AG04449 (cell line): Measurements from ENCODE around the gene CPB2.

ENCODE experiments used
- CTCF ChIA-PET: fragments of 350-600 bp; formaldehyde crosslinking; extraction: SDS; loops from one replicate; lab custom pipeline; 2021; ENCODE audit warnings: antibody characterized with exemption; lab: Yijun Ruan, JAX
- POLR2A ChIA-PET: fragments of 400-600, 350-600 bp; formaldehyde crosslinking; extraction: SDS; loops from one replicate; lab custom pipeline; 2020; ENCODE audit warnings: antibody characterized with exemption, inconsistent platforms; lab: Yijun Ruan, JAX
- DNase-seq: peaks from one replicate; pipeline ENCODE4 v3.0.0-alpha.2; 2010; ENCODE audit warnings: low read depth, low spot score
- H3K4me3 ChIP-seq: 2 replicates; pipeline ENCODE4 v1.5.1; 2011; ENCODE audit warnings: low read depth, mild to moderate bottlenecking, control low read depth, low read length
- CTCF ChIP-seq: IDR thresholded peaks from one replicate; pipeline ENCODE4 v1.5.1; 2011; ENCODE audit warnings: mild to moderate bottlenecking, moderate library complexity, low read length, control low read depth, inconsistent platforms; ENCODE audit not compliant: insufficient read depth; ENCODE audit errors: missing control alignments

CPB2 gene

DNA sequence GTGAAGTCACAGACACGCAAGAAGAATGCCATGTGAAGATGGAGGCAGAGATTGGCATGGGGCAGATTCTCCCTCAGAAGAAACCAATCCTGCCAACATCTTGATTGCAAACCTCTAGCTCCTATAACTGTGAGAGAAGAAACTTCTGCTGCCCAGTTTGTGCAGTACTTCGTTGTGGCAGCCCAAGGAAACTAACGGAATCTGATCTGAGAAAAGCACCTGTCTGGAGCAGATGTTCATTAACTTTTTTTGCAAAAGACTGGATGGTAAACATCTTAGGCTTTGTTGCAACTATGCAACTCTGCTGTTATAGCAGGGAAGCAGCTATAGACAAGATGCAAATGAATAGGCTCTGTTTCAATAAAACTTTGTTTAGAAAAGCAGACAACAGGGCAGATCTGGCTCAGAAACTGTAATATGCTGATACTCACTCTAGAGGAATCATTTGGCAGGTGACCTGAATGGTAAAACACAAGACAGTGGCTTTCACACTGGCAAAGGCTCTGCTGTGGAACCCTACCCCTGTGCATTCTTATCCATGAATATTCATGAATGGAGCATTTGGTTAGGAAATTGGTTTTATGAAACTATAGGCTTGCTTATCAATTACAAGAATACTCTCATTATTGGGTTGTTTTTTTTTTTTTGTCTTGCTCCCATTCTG is 25.3 kb upstream of the CPB2 start:
- ChIA-PET POLR2A (no interaction called here), CTCF (interaction anchor here (1.3 to 5.4 kb wide), 6 partner anchors 10 to 507 kb away, joined by 3 to 29 read pairs (median 6); no protein-coding TSS in a partner anchor)
- DNase-seq, result no peak
- no peak overlapping the region for H3K4me3 ChIP-seq
- TF ChIP-seq CTCF, result no peak

DNA sequence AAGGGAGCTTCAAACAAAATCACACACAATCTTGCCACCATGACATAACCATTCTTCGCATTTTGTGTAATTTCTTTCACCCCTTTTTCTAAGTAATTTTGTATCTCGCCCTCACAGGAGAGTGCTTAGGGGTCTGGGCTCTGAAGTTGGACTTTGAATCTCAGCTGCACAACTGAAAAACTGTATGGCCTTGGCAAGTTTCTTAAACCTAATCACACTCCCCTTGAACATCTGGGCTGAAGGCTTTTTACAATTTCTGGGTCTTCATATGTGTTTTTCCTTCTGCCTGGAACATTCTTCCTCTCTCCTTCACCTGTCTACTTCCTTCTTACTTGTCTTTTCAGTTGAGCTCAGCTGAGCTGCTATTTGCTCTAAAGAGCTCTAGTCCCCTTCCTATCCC is 24.3 kb upstream of the CPB2 start:
- no peak for DNase-seq
- no peak for TF ChIP-seq CTCF
- H3K4me3 ChIP-seq, result no peak overlapping the region
- POLR2A ChIA-PET, result no interaction called here
- CTCF ChIA-PET, result interaction anchor here (1.2 to 5.4 kb wide), 8 partner anchors 11 to 506 kb away, joined by 3 to 29 read pairs (median 6); no protein-coding TSS in a partner anchor

DNA sequence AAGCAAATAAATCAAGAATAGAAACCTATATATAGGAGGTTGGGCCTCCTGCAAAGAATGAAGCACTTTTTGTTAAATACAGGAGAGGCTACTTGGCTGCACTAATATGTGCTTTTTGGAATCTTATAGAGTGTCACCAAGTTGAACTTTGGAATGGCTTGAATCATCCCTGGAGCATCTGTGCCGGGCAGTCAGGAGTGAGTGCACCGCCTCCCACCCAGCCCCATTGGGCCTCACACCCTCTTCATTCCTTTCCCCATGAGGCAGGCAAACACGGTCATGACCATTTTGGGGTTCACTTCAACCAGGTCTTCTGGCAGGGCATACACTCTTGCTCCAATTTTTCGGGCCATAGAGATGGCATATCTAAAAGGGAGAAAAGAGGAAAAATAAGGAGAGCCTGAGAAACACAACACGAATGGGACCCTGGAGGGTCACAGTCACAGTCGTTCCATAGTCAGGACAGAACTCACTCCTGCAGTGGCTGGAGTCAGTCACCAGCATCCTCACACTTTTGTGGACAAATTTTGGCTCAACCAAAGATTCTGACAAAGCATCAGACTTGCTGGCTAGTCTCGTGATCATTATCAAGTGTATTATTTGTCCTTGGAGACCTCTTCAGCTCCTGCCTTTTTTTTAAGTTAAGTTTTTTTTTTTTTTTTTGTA is 22.7 kb upstream of the CPB2 start:
- H3K4me3 ChIP-seq, result no peak overlapping the region
- DNase-seq, result no peak
- POLR2A ChIA-PET, result no interaction called here
- no peak for TF ChIP-seq CTCF
- CTCF ChIA-PET, result interaction anchor here (0.6 to 5.4 kb wide), 29 partner anchors 8 to 763 kb away, joined by 3 to 76 read pairs (median 6); partner anchors contain the start of gene ERICH6B

DNA sequence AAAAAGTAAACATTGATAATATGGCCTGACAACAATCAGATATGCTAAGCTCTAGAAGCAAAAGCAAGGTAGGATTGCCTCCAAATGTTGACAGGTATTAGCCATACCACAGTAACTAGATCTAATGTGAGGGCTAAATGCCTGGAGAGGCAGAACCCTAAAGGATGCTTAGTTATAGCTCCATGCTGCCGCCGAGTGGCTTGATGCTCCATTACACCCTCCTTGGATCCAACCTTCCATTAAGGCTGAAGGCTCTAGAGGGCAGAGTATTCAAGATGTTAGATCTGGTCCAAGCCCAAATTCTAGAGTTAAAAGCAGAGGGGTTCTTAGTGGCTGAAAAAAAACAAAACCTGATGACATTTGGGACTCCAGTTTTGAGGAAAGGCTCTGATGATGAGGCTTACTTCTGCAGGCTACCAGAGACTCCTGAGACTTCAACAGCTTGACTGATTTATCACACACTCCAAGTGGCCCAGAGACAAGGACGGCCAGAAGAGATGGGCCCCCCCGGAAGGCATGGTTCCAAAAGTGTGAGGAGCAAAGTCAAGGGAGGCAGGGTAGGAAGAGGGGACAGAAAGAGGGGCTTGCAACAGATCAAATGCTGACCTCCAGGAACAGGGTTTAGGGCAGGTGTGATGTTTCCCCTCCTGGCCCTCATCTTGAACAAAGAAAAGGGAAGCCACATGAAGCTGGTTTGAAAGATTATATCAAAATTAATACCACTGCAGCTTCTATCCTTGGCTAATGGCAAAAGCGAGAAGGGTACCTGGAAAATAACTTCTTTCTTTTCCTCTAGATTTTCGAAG is 21.9 kb upstream of the CPB2 start:
- CTCF ChIA-PET, result interaction anchor here (0.5 to 5.4 kb wide), 60 partner anchors 9 to 762 kb away, joined by 3 to 76 read pairs (median 4); partner anchors contain the start of gene ERICH6B
- POLR2A ChIA-PET, result interaction anchor here (1.0 kb wide), 1 partner anchor 167 kb away, joined by 3 read pairs; no protein-coding TSS in a partner anchor

GRCh38 chr13:46126056-46126455 is 21.2 kb upstream of the CPB2 start:
- CTCF ChIA-PET, result interaction anchor here (0.5 to 5.4 kb wide), 59 partner anchors 9 to 616 kb away, joined by 3 to 76 read pairs (median 4); no protein-coding TSS in a partner anchor
- POLR2A ChIA-PET, result interaction anchor here (1.0 kb wide), 1 partner anchor 168 kb away, joined by 3 read pairs; no protein-coding TSS in a partner anchor
- H3K4me3 ChIP-seq, result no peak overlapping the region
- TF ChIP-seq CTCF, result no peak
- no peak for DNase-seq

More for the DNA sequence above, 21.9 kb upstream of the CPB2 start:
- peak; percentile 23 for DNase-seq
- TF ChIP-seq CTCF, result peak; percentile 91
- no peak overlapping the region for H3K4me3 ChIP-seq
